Measurements from ENCODE around the gene PLOD1. TPM values are rescaled to one million over a fixed set of nuclear protein-coding genes. Genes with fewer than 3 reads are reported as not detected.

The PLOD1 gene
- total and polyA plus RNA-seq, 2 of the 13 experiments (the other 11 are each of a cell fraction or from before 2014, with no cell fraction given), result 70.1 to 318 TPM

DNA sequence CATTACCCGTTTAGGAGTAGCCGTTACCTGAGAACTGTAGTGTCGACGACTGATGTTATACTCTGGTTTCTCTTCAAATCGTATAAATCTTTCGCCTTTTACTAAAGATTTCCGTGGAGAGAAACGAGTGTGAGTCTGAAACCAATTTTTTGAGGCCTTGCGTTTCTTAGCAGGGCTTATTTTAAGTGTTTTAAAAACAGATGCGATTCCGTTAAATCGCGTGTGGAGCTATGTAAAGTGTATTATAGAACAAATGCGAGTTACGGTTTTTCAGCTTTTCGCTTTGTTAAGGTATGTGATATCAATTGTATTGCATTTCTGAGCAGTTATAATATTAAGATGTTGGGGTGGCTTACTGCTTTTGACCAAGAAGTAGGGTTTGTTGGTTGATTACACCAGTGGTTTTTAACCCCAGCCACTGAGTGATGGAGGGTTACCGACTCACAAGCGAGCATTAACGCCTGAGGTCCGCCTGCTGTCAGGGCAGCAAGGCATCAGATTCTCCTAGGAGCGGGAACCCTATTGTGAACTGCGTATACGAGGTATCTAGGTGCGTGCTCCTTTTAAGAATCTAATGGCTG, 26.3 kb upstream of the PLOD1 start (continued):
- TF ChIP-seq, protein P1, sequence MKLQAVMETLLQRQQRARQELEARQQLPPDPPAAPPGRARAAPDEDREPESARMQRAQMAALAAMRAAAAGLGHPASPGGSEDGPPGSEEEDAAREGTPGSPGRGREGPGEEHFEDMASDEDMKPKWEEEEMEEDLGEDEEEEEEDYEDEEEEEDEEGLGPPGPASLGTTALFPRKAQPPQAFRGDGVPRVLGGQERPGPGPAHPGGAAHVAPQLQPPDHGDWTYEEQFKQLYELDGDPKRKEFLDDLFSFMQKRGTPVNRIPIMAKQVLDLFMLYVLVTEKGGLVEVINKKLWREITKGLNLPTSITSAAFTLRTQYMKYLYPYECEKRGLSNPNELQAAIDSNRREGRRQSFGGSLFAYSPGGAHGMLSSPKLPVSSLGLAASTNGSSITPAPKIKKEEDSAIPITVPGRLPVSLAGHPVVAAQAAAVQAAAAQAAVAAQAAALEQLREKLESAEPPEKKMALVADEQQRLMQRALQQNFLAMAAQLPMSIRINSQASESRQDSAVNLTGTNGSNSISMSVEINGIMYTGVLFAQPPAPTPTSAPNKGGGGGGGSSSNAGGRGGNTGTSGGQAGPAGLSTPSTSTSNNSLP (IDR thresholded peaks at IDR 0.05; ENCODE audit: low read depth, low read length), result peak; percentile 90
- TF ChIP-seq HIVEP1 (CRISPR knock-in tag; IDR thresholded peaks at IDR 0.05), result no peak
- TF ChIP-seq ZNF329 (CRISPR knock-in tag; IDR thresholded peaks at IDR 0.05; ENCODE audit: low read depth), result 0 out of 2 replicates have a peak, but pooled peaks have one; percentile 41
- TF ChIP-seq ZNF230 (CRISPR knock-in tag; IDR thresholded peaks at IDR 0.05), result 0 out of 2 replicates have a peak, but pooled peaks have one; percentile 42
- TF ChIP-seq ZNF781 (CRISPR knock-in tag; IDR thresholded peaks at IDR 0.05; ENCODE audit: borderline replicate concordance, not compliant biosample characterization), result peak; percentile 36
- TF ChIP-seq RORA (CRISPR knock-in tag; IDR thresholded peaks at IDR 0.05), result peak; percentile 80; the same call in 1 of the 2 replicates
- TF ChIP-seq IKZF4 (CRISPR knock-in tag; IDR thresholded peaks at IDR 0.05; ENCODE audit: borderline replicate concordance, low read depth, not compliant biosample characterization), result no peak
- TF ChIP-seq ZNF44 (CRISPR knock-in tag; IDR thresholded peaks at IDR 0.05), result peak; percentile 31; the same call in 1 of the 2 replicates
- peak; percentile 22; the same call in 1 of the 2 replicates for TF ChIP-seq FOSL1 (CRISPR knock-in tag; IDR thresholded peaks at IDR 0.05; ENCODE audit: borderline replicate concordance)
- TF ChIP-seq FOXK2 (IDR thresholded peaks at IDR 0.05), result no peak
- peak; percentile 39; the same call in 1 of the 2 replicates for TF ChIP-seq KMT2A (CRISPR knock-in tag; IDR thresholded peaks at IDR 0.05)
- no peak for TF ChIP-seq ZNF619 (CRISPR knock-in tag; IDR thresholded peaks at IDR 0.05)
- peak; percentile 47; the same call in 1 of the 2 replicates for TF ChIP-seq ZNF12 (CRISPR knock-in tag; IDR thresholded peaks at IDR 0.05)
- TF ChIP-seq, protein P2, sequence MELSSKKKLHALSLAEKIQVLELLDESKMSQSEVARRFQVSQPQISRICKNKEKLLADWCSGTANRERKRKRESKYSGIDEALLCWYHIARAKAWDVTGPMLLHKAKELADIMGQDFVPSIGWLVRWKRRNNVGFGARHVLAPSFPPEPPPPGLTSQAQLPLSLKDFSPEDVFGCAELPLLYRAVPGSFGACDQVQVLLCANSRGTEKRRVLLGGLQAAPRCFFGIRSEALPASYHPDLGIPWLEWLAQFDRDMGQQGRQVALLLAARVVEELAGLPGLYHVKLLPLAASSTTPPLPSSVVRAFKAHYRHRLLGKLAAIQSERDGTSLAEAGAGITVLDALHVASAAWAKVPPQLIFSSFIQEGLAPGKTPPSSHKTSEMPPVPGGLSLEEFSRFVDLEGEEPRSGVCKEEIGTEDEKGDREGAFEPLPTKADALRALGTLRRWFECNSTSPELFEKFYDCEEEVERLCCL (CRISPR knock-in tag; IDR thresholded peaks at IDR 0.05; ENCODE audit: borderline replicate concordance), result no peak
- TF ChIP-seq DMAP1 (CRISPR knock-in tag; IDR thresholded peaks at IDR 0.05), result peak; percentile 55; the same call in 1 of the 2 replicates
- 0 out of 2 replicates have a peak, but pooled peaks have one; percentile 42 for TF ChIP-seq GTF3A (CRISPR knock-in tag; conservative IDR thresholded peaks at IDR 0.05)
- TF ChIP-seq JUN (CRISPR knock-in tag; IDR thresholded peaks at IDR 0.05), result no peak
- TF ChIP-seq, protein P3, sequence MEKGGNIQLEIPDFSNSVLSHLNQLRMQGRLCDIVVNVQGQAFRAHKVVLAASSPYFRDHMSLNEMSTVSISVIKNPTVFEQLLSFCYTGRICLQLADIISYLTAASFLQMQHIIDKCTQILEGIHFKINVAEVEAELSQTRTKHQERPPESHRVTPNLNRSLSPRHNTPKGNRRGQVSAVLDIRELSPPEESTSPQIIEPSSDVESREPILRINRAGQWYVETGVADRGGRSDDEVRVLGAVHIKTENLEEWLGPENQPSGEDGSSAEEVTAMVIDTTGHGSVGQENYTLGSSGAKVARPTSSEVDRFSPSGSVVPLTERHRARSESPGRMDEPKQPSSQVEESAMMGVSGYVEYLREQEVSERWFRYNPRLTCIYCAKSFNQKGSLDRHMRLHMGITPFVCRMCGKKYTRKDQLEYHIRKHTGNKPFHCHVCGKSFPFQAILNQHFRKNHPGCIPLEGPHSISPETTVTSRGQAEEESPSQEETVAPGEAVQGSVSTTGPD (CRISPR knock-in tag; IDR thresholded peaks at IDR 0.05), result no peak
- TF ChIP-seq ZC3H13 (CRISPR knock-in tag; IDR thresholded peaks at IDR 0.05), result no peak
- TF ChIP-seq MIER2 (CRISPR knock-in tag; IDR thresholded peaks at IDR 0.05), result peak; percentile 70; the same call in 1 of the 2 replicates
- TF ChIP-seq ZNF501 (CRISPR knock-in tag; IDR thresholded peaks at IDR 0.05), result no peak
- TF ChIP-seq CC2D1A (CRISPR knock-in tag; IDR thresholded peaks at IDR 0.05), result 0 out of 2 replicates have a peak, but pooled peaks have one; percentile 25
- 0 out of 2 replicates have a peak, but pooled peaks have one; percentile 26 for TF ChIP-seq ZNF24 (IDR thresholded peaks at IDR 0.05)
- TF ChIP-seq SAFB2 (CRISPR knock-in tag; IDR thresholded peaks at IDR 0.05; ENCODE audit: borderline replicate concordance, low read depth), result no peak
- peak; percentile 59 for TF ChIP-seq ZFX (CRISPR knock-in tag; IDR thresholded peaks at IDR 0.05; ENCODE audit: low read depth)
- TF ChIP-seq, protein P4, sequence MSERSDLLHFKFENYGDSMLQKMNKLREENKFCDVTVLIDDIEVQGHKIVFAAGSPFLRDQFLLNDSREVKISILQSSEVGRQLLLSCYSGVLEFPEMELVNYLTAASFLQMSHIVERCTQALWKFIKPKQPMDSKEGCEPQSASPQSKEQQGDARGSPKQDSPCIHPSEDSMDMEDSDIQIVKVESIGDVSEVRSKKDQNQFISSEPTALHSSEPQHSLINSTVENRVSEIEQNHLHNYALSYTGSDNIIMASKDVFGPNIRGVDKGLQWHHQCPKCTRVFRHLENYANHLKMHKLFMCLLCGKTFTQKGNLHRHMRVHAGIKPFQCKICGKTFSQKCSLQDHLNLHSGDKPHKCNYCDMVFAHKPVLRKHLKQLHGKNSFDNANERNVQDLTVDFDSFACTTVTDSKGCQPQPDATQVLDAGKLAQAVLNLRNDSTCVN (CRISPR knock-in tag; IDR thresholded peaks at IDR 0.05; ENCODE audit: borderline replicate concordance), result no peak
